OCI-LY1 (cell line): Measurements from ENCODE around the gene WHRN.

Experiments used
- H2AFZ ChIP-seq: fragments of 200-600 bp; sonication (generic), shearing (Covaris generic); 2 replicates; pipeline ENCODE4 v1.6.0; 2014; ENCODE audit warnings: antibody characterized with exemption, mild to moderate bottlenecking, low read length
- H3F3A ChIP-seq: fragments of 200-600 bp; sonication (generic), shearing (Covaris generic); 2 replicates; pipeline ENCODE4 v1.6.0; 2014; ENCODE audit warnings: mild to moderate bottlenecking, antibody characterized with exemption, low read length, moderate library complexity; ENCODE audit not compliant: insufficient read depth
- H3K27ac ChIP-seq: fragments of 200-600 bp; sonication (generic); 2 replicates; pipeline ENCODE4 v1.5.1; 2014; ENCODE audit warnings: low read length, mixed run types, mild to moderate bottlenecking, low read depth; ENCODE audit not compliant: poor library complexity, severe bottlenecking
- H3K27me3 ChIP-seq: fragments of 200-600 bp; sonication (generic); 2 replicates; pipeline ENCODE4 v1.6.0; 2014; ENCODE audit warnings: antibody characterized with exemption, mild to moderate bottlenecking, low read length, moderate library complexity; ENCODE audit not compliant: insufficient read depth
- H3K36me3 ChIP-seq: fragments of 200-600 bp; sonication (generic); 2 replicates; pipeline ENCODE4 v1.6.1; 2014; ENCODE audit warnings: mild to moderate bottlenecking, antibody characterized with exemption, low read length, moderate library complexity, mixed read lengths; ENCODE audit not compliant: insufficient read depth
- H3K4me1 ChIP-seq: fragments of 200-600 bp; sonication (generic); 2 replicates; pipeline ENCODE4 v1.5.1; 2014; ENCODE audit warnings: mild to moderate bottlenecking, low read length, moderate library complexity; ENCODE audit not compliant: insufficient read depth, severe bottlenecking
- H3K4me2 ChIP-seq: fragments of 200-600 bp; sonication (generic), shearing (Covaris generic); 2 replicates; pipeline ENCODE4 v1.6.1; 2014; ENCODE audit warnings: low read length
- H3K4me3 ChIP-seq: fragments of 200-600 bp; sonication (generic); 2 replicates; pipeline ENCODE4 v1.5.1; 2014; ENCODE audit warnings: low read length, low read depth, mild to moderate bottlenecking, mixed read lengths; ENCODE audit not compliant: poor library complexity, severe bottlenecking
- H3K79me2 ChIP-seq: fragments of 200-600 bp; shearing (Covaris generic); 2 replicates; pipeline ENCODE4 v1.6.1; 2016; ENCODE audit warnings: mixed run types, low read length, mixed read lengths; ENCODE audit not compliant: insufficient read depth
- H3K9ac ChIP-seq: fragments of 200-600 bp; sonication (generic), shearing (Covaris generic); 2 replicates; pipeline ENCODE4 v1.6.1; 2014; ENCODE audit warnings: mild to moderate bottlenecking, low read length, mixed read lengths
- H3K9me2 ChIP-seq: fragments of 200-600 bp; sonication (generic), shearing (Covaris generic); 2 replicates; pipeline ENCODE4 v1.6.1; 2014; ENCODE audit warnings: low read depth, mild to moderate bottlenecking, low read length, mixed read lengths
- H3K9me3 ChIP-seq: fragments of 200-600 bp; shearing (Covaris generic); 2 replicates; pipeline ENCODE4 v1.6.1; 2014; ENCODE audit warnings: low read length, mixed read lengths
- H4K20me1 ChIP-seq: fragments of 200-600 bp; sonication (generic), shearing (Covaris generic); 2 replicates; pipeline ENCODE4 v1.6.0; 2016; ENCODE audit warnings: mild to moderate bottlenecking, low read length; ENCODE audit not compliant: insufficient read depth
- CTCF ChIP-seq: fragments of 200-600 bp; sonication (generic), shearing (Covaris generic); IDR thresholded peaks from 2 replicates; pipeline ENCODE4 v1.5.1; 2017; ENCODE audit warnings: mild to moderate bottlenecking, antibody characterized with exemption, low read length, moderate library complexity, mixed read lengths
- EZH2 ChIP-seq: fragments of 200-600 bp; sonication (generic), shearing (Covaris generic); IDR thresholded peaks from 2 replicates; pipeline ENCODE4 v1.8.0; 2017; ENCODE audit warnings: borderline replicate concordance, mixed run types, mild to moderate bottlenecking, antibody characterized with exemption, low read length, moderate library complexity, mixed read lengths

The WHRN gene

GRCh38 chr9:114465417-114465816 lies 39.9 kb downstream of the WHRN start:
- Histone ChIP-seq H2AFZ (no peak overlapping the region), H3F3A (no peaks in the 10 kb centered on the region), H3K27ac (no peak overlapping the region), H3K27me3 (peaks cover 7% of the 10 kb centered on the region; the same call in 1 of the 2 replicates), H3K4me1 (no peaks in the 10 kb centered on the region), H3K9me2 (no peaks in the 10 kb centered on the region), H3K36me3 (no peaks in the 10 kb centered on the region), H3K4me2 (no peak overlapping the region), H3K9ac (no peak overlapping the region), H3K79me2 (no peaks in the 10 kb centered on the region), H3K9me3 (no peaks in the 10 kb centered on the region), H4K20me1 (no peaks in the 10 kb centered on the region), H3K4me3 (no peak overlapping the region)
- TF ChIP-seq CTCF (no peak), EZH2 (no peak)

GRCh38 chr9:114464281-114465051 lies 40.8 kb downstream of the WHRN start:
- no peaks in the 10 kb centered on the region for H3K9me3 ChIP-seq
- H3K27ac ChIP-seq: no peak overlapping the region
- TF ChIP-seq CTCF (no peak), EZH2 (no peak)
- no peaks in the 10 kb centered on the region for H3K4me1 ChIP-seq
- no peak overlapping the region for H3K4me2 ChIP-seq
- H3K4me3 ChIP-seq: no peak overlapping the region
- H3K79me2 ChIP-seq: no peaks in the 10 kb centered on the region
- H3K9ac ChIP-seq: no peak overlapping the region
- no peaks in the 10 kb centered on the region for H3F3A ChIP-seq
- H3K36me3 ChIP-seq: no peaks in the 10 kb centered on the region
- no peak overlapping the region for H2AFZ ChIP-seq
- peaks cover 2% of the 10 kb centered on the region; the same call in 1 of the 2 replicates for H3K27me3 ChIP-seq
- no peaks in the 10 kb centered on the region for H4K20me1 ChIP-seq
- no peaks in the 10 kb centered on the region for H3K9me2 ChIP-seq

GRCh38 chr9:114462791-114463190 lies 42.5 kb downstream of the WHRN start:
- Histone ChIP-seq H2AFZ (no peak overlapping the region), H3K27ac (no peak overlapping the region), H3K36me3 (no peaks in the 10 kb centered on the region), H4K20me1 (no peaks in the 10 kb centered on the region), H3K9me3 (no peaks in the 10 kb centered on the region), H3K9me2 (no peaks in the 10 kb centered on the region), H3K4me2 (no peak overlapping the region), H3K9ac (no peak overlapping the region), H3K79me2 (no peaks in the 10 kb centered on the region), H3F3A (no peaks in the 10 kb centered on the region), H3K27me3 (0 out of 2 replicates have a peak, but pooled peaks cover 3% of the 10 kb centered on the region), H3K4me3 (no peak overlapping the region), H3K4me1 (no peaks in the 10 kb centered on the region)
- TF ChIP-seq CTCF (no peak), EZH2 (no peak)
